Measurements from ENCODE around the gene PSMD11. TPM values are rescaled to one million over a fixed set of nuclear protein-coding genes. Genes with fewer than 3 reads are reported as not detected.

Gene PSMD11
- polyA plus RNA-seq, 1 experiment, result 71.6 TPM

GRCh38 chr17:32482568-32483320, 38.4 kb downstream of the PSMD11 start:
- H3K36me3 ChIP-seq (ENCODE audit: control insufficient read depth, insufficient read depth, low read length), result peaks cover 18% of the 10 kb centered on the region
- ChIA-PET POLR2A (no interaction called here), CTCF (interaction anchor here (0.8 to 3.9 kb wide), 17 partner anchors 9 to 427 kb away, joined by 3 to 37 read pairs (median 5); partner anchors contain the start of genes MYO1D and PSMD11)
- H3K4me3 ChIP-seq (ENCODE audit: low read depth, low read length), result no peak overlapping the region
- no peak for TF ChIP-seq CTCF (IDR thresholded peaks at IDR 0.05; ENCODE audit: insufficient read depth, low read depth, low read length)
- no peak for DNase-seq (ENCODE audit: low read depth)
- H3K27me3 ChIP-seq (ENCODE audit: control insufficient read depth, insufficient read depth, low read length), result no peaks in the 10 kb centered on the region

GRCh38 chr17:32483451-32484019, 39.2 kb downstream of the PSMD11 start:
- POLR2A ChIA-PET, result no interaction called here

GRCh38 chr17:32484041-32484461, 39.7 kb downstream of the PSMD11 start:
- TF ChIP-seq CTCF (IDR thresholded peaks at IDR 0.05; ENCODE audit: insufficient read depth, low read depth, low read length), result no peak
- no peak for DNase-seq (ENCODE audit: low read depth)
- H3K4me3 ChIP-seq (ENCODE audit: low read depth, low read length), result no peak overlapping the region
- peaks cover 14% of the 10 kb centered on the region for H3K36me3 ChIP-seq (ENCODE audit: control insufficient read depth, insufficient read depth, low read length)
- H3K27me3 ChIP-seq (ENCODE audit: control insufficient read depth, insufficient read depth, low read length), result no peaks in the 10 kb centered on the region
- ChIA-PET CTCF (interaction anchor here (0.6 to 3.9 kb wide), 28 partner anchors 8 to 1267 kb away, joined by 3 to 37 read pairs (median 3); partner anchors contain the start of genes MYO1D and PSMD11), POLR2A (no interaction called here)

More at GRCh38 chr17:32483451-32484019, 39.2 kb downstream of the PSMD11 start:
- Histone ChIP-seq H3K27me3 (ENCODE audit: control insufficient read depth, insufficient read depth, low read length) (no peaks in the 10 kb centered on the region), H3K4me3 (ENCODE audit: low read depth, low read length) (no peak overlapping the region), H3K36me3 (ENCODE audit: control insufficient read depth, insufficient read depth, low read length) (peaks cover 14% of the 10 kb centered on the region)
- no peak for DNase-seq (ENCODE audit: low read depth)
- peak; percentile 81 for TF ChIP-seq CTCF (IDR thresholded peaks at IDR 0.05; ENCODE audit: insufficient read depth, low read depth, low read length)
- CTCF ChIA-PET, result interaction anchor here (0.6 to 3.9 kb wide), 30 partner anchors 8 to 1267 kb away, joined by 3 to 37 read pairs (median 3); partner anchors contain the start of genes MYO1D and PSMD11

GRCh38 chr17:32484628-32485027, 40.3 kb downstream of the PSMD11 start:
- POLR2A ChIA-PET, result no interaction called here
- no peaks in the 10 kb centered on the region for H3K27me3 ChIP-seq (ENCODE audit: control insufficient read depth, insufficient read depth, low read length)
- TF ChIP-seq CTCF (IDR thresholded peaks at IDR 0.05; ENCODE audit: insufficient read depth, low read depth, low read length), result no peak
- no peak overlapping the region for H3K4me3 ChIP-seq (ENCODE audit: low read depth, low read length)
- peaks cover 12% of the 10 kb centered on the region for H3K36me3 ChIP-seq (ENCODE audit: control insufficient read depth, insufficient read depth, low read length)
- no peak for DNase-seq (ENCODE audit: low read depth)
- CTCF ChIA-PET, result interaction anchor here (1.0 to 3.9 kb wide), 11 partner anchors 11 to 1266 kb away, joined by 3 to 37 read pairs (median 11); partner anchors contain the start of genes MYO1D and PSMD11
